HCT116 (cell line): Measurements from ENCODE around the gene BICD1. TPM values are rescaled to one million over a fixed set of nuclear protein-coding genes. Genes with fewer than 3 reads are reported as not detected.

Experiments
- ATAC-seq: fragments of 200-7000 bp; cut with Tn5 transposase; 2 replicates; pipeline ENCODE4 v1.9.1; 2020; ENCODE audit warnings: mild to moderate bottlenecking, moderate library complexity
- BruUV-seq: library from RNA; stranded (reverse); fragments of 400-500 nt; replicated peaks from 2 replicates; lab custom pipeline; 2021; lab: Mats Ljungman, UMichigan
- CTCF ChIA-PET: fragments of 300-600 bp; sonication (Branson Sonifier 250); formaldehyde crosslinking; loops from one replicate; lab custom pipeline; 2021; ENCODE audit warnings: antibody characterized with exemption; lab: Charles Lee
- POLR2A ChIA-PET: fragments of 300-600, 350-600 bp; sonication (Branson Sonifier 250); formaldehyde crosslinking; loops from one replicate; lab custom pipeline; 2021; ENCODE audit warnings: antibody characterized with exemption; lab: Charles Lee
- RAD21 ChIA-PET, 2 experiments: fragments of 300-600 bp; sonication (Branson Sonifier 250); formaldehyde crosslinking; loops; one replicate each; lab custom pipeline; 2023; ENCODE audit warnings: low total read pairs in 2 of 2; ENCODE audit not compliant: uncharacterized antibody in 2 of 2, unreplicated experiment in 2 of 2, low non-redundant PET in 1 of 2; lab: Charles Lee
- DNase-seq: peaks from one replicate; pipeline ENCODE4 v3.0.0-alpha.2; 2010; ENCODE audit warnings: low read depth, low spot score
- H2AFZ ChIP-seq: fragments of 200-600 bp; shearing (Covaris generic), sonication (generic); 2 replicates; pipeline ENCODE4 v1.6.1; 2017; ENCODE audit warnings: low read depth, mixed run types, mixed read lengths, antibody characterized with exemption, low read length; ENCODE audit not compliant: poor library complexity, severe bottlenecking
- H3K27ac ChIP-seq: 2 replicates; pipeline ENCODE4 v1.5.1; 2012; ENCODE audit warnings: low read depth, low read length
- H3K27me3 ChIP-seq: fragments of 200-600 bp; sonication (generic); 2 replicates; pipeline ENCODE4 v1.6.1; 2016; ENCODE audit warnings: mixed run types, low read length, mixed read lengths; ENCODE audit not compliant: insufficient read depth
- H3K36me3 ChIP-seq, 2 experiments: fragments of 200-500 bp in 1 of 2; fragments of 200-600 bp in 1 of 2; sonication (Bioruptor generic) in 1 of 2; sonication (generic) in 1 of 2; 2 replicates each; pipeline versions ENCODE4 v1.5.1 to v1.6.1; 2014 to 2016; ENCODE audit warnings: low read length in 2 of 2, inconsistent platforms in 1 of 2, mixed read lengths in 1 of 2, mixed run types in 1 of 2; ENCODE audit not compliant: insufficient read depth in 2 of 2, control insufficient read depth in 1 of 2
- H3K4me1 ChIP-seq, 2 experiments: fragments of 200-600 bp in 1 of 2; sonication (generic) in 1 of 2; 2 replicates each; pipeline versions ENCODE4 v1.5.1 to v1.6.1; 2012 to 2017; ENCODE audit warnings: low read length in 2 of 2, inconsistent platforms in 1 of 2, mild to moderate bottlenecking in 1 of 2, mixed read lengths in 1 of 2, mixed run types in 1 of 2, moderate library complexity in 1 of 2; ENCODE audit not compliant: insufficient read depth in 2 of 2, control insufficient read depth in 1 of 2
- H3K4me2 ChIP-seq: fragments of 200-600 bp; sonication (generic); 2 replicates; pipeline ENCODE4 v1.6.1; 2017; ENCODE audit warnings: mixed run types, low read length, mixed read lengths
- H3K4me3 ChIP-seq, 2 experiments: fragments of 200-600 bp in 1 of 2; sonication (generic) in 1 of 2; replicated peaks in 1 of 2; 2 replicates each; pipeline ENCODE4 v1.5.1; 2011 to 2016; ENCODE audit warnings: low read length in 2 of 2, control low read depth in 1 of 2, low read depth in 1 of 2, mild to moderate bottlenecking in 1 of 2, mixed read lengths in 1 of 2, mixed run types in 1 of 2
- H3K79me2 ChIP-seq: fragments of 200-600 bp; sonication (generic); 2 replicates; pipeline ENCODE4 v1.6.1; 2017; ENCODE audit warnings: mild to moderate bottlenecking, mixed run types, low read length, moderate library complexity, mixed read lengths; ENCODE audit not compliant: insufficient read depth
- H3K9ac ChIP-seq: fragments of 200-600 bp; sonication (generic); 2 replicates; pipeline ENCODE4 v1.6.1; 2016; ENCODE audit warnings: low read length, mixed read lengths
- H3K9me2 ChIP-seq: fragments of 200-600 bp; sonication (generic), shearing (Covaris generic); 2 replicates; pipeline ENCODE4 v1.6.1; 2017; ENCODE audit warnings: mixed run types, mild to moderate bottlenecking, moderate library complexity; ENCODE audit not compliant: insufficient read depth
- H3K9me3 ChIP-seq, 2 experiments: fragments of 200-500 bp in 1 of 2; fragments of 200-600 bp in 1 of 2; sonication (Bioruptor generic) in 1 of 2; sonication (generic) in 1 of 2; 2 replicates each; pipeline ENCODE4 v1.6.1; 2014 to 2017; ENCODE audit warnings: low read length in 2 of 2, mixed read lengths in 2 of 2, inconsistent platforms in 1 of 2, low read depth in 1 of 2, mild to moderate bottlenecking in 1 of 2, mixed run types in 1 of 2, moderate library complexity in 1 of 2; ENCODE audit not compliant: control insufficient read depth in 1 of 2, insufficient read depth in 1 of 2
- H4K20me1 ChIP-seq: fragments of 200-600 bp; sonication (generic), shearing (Covaris generic); 2 replicates; pipeline ENCODE4 v1.6.1; 2017; ENCODE audit warnings: mixed run types, mild to moderate bottlenecking, moderate library complexity; ENCODE audit not compliant: insufficient read depth
- ATF3 ChIP-seq: IDR thresholded peaks from 2 replicates; pipeline ENCODE4 v1.6.1; 2012
- CTCF ChIP-seq, 3 experiments: fragments of 200-600 bp in 1 of 3; sonication (generic) in 1 of 3; IDR thresholded peaks in 2 of 3; conservative IDR thresholded peaks in 1 of 3; 2 replicates each; pipeline ENCODE4 v1.5.1; 2012 to 2017; ENCODE audit warnings: low read depth in 2 of 3, low read length in 2 of 3, antibody characterized with exemption in 1 of 3, borderline replicate concordance in 1 of 3, control low read depth in 1 of 3, mild to moderate bottlenecking in 1 of 3, mixed read lengths in 1 of 3, mixed run types in 1 of 3, moderate library complexity in 1 of 3; ENCODE audit not compliant: insufficient read depth in 1 of 3
- EGR1 ChIP-seq: IDR thresholded peaks from 2 replicates; pipeline ENCODE4 v1.6.1; 2012; ENCODE audit warnings: low read depth
- EZH2 ChIP-seq: fragments of 200-600 bp; sonication (generic); IDR thresholded peaks from 2 replicates; pipeline ENCODE4 v1.6.1; 2017; ENCODE audit warnings: antibody characterized with exemption, mixed run types
- EZH2phosphoT487 ChIP-seq: fragments of 200-600 bp; IDR thresholded peaks from 2 replicates; pipeline ENCODE4 v1.6.1; 2018; ENCODE audit warnings: antibody characterized with exemption, borderline replicate concordance
- JUND ChIP-seq: IDR thresholded peaks from 2 replicates; pipeline ENCODE4 v1.6.1; 2012
- MAX ChIP-seq: IDR thresholded peaks from 2 replicates; pipeline ENCODE4 v1.6.1; 2012
- REST ChIP-seq: IDR thresholded peaks from 2 replicates; pipeline ENCODE4 v1.6.1; 2012; ENCODE audit warnings: low read depth
- SIN3A ChIP-seq: IDR thresholded peaks from 2 replicates; pipeline ENCODE4 v1.6.1; 2012; ENCODE audit warnings: low read depth
- SP1 ChIP-seq: IDR thresholded peaks from 2 replicates; pipeline ENCODE4 v1.6.1; 2012; ENCODE audit warnings: low read depth
- TCF7L2 ChIP-seq: IDR thresholded peaks from 2 replicates; pipeline ENCODE4 v1.7.0; 2011; ENCODE audit warnings: borderline replicate concordance, inconsistent platforms; ENCODE audit not compliant: insufficient read depth, insufficient read length; ENCODE audit errors: extremely low read depth
- ZFX ChIP-seq: fragments of 450-650 bp; IDR thresholded peaks from 2 replicates; pipeline ENCODE4 v1.6.1; 2017
- ZNF274 ChIP-seq: fragments of 200-500 bp; sonication (Bioruptor generic); IDR thresholded peaks from 2 replicates; pipeline ENCODE4 v1.6.1; 2014; ENCODE audit warnings: mild to moderate bottlenecking, low read depth, low read length, inconsistent platforms
- intact Hi-C: fragments of 100-400 bp; cut with micrococcal nuclease; formaldehyde crosslinking; loops from 2 replicates; pipeline ENCODE4 v1.10.0; 2022
- total RNA-seq: library from RNA; stranded (reverse); gene quantifications from one replicate; pipeline ENCODE4 v1.2.1, GENCODE V29; 2021; ENCODE audit not compliant: unreplicated experiment

Gene BICD1
- total RNA-seq, 1 experiment from 2014 or later = 32.5 TPM

- no peak for TF ChIP-seq SP1
- no peak for TF ChIP-seq ZFX
- TF ChIP-seq SIN3A = no peak
- no peak for TF ChIP-seq EZH2phosphoT487
- no peak for TF ChIP-seq REST
- no peak for TF ChIP-seq EZH2
- no peak for TF ChIP-seq JUND
- TF ChIP-seq MAX = no peak
- no peak for TF ChIP-seq ATF3
- no peak for TF ChIP-seq CTCF (IDR thresholded peaks at IDR 0.05 in 2 of 3, conservative IDR thresholded peaks at IDR 0.05 in 1 of 3; ENCODE audit: borderline replicate concordance in 1 of 3, insufficient read depth in 1 of 3, low read depth in 2 of 3, low read length in 2 of 3)
- no peak for TF ChIP-seq ZNF274
- no peak for TF ChIP-seq TCF7L2
- no peak for TF ChIP-seq EGR1
- H3K9me2 ChIP-seq = no peaks in the 10 kb centered on the region
- no peak overlapping the region for H3K9ac ChIP-seq
- no TSS peak for BruUV-seq
- no peaks in the 10 kb centered on the region for H4K20me1 ChIP-seq
- no peak overlapping the region for H3K27ac ChIP-seq
- ChIA-PET POLR2A (no interaction called here), CTCF (no interaction called here), RAD21 (no interaction called here)
- no peaks in the 10 kb centered on the region for H3K4me1 ChIP-seq
- H3K36me3 ChIP-seq = no peaks in the 10 kb centered on the region
- no peaks in the 10 kb centered on the region for H3K9me3 ChIP-seq
- no peak overlapping the region for H3K4me2 ChIP-seq
- intact Hi-C loops = no loop called here
- no peaks in the 10 kb centered on the region for H3K27me3 ChIP-seq
- H2AFZ ChIP-seq = no peak overlapping the region
- H3K79me2 ChIP-seq = peaks cover 2% of the 10 kb centered on the region; the same call in 1 of the 2 replicates
- DNase-seq (no peak), ATAC-seq (no peak)
- H3K4me3 ChIP-seq = no peak overlapping the region
Measured at GRCh38 chr12:32255588-32255987, 148.9 kb downstream of the BICD1 start.
